Measurements from ENCODE around the gene NPY4R.
"Not testable (repeated sequence)": the region's sequence is repeated elsewhere in the genome, so short reads cannot be mapped to it uniquely, and the experiment has no call there.

DNA sequence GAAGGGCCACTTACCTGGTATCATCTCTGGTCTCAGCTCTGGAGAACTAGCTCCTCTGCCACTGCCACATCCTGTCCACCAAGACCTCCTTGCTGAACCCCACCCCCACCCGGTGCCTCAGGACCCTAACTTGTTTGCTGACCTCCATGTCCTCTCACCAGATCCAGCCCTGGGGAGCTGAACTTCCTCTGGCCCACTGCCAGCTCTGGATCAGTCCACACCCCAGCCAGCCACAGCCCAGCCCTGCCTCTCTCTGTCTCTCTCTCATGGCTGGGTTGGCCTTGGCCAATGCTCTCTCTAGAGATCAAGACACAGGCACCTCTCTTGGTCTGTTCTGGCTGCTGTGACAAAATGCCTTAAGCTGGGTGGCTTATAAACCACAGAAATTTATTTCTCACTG is 14.4 kb downstream of the NPY4R start:
- TF ChIP-seq, protein P1, sequence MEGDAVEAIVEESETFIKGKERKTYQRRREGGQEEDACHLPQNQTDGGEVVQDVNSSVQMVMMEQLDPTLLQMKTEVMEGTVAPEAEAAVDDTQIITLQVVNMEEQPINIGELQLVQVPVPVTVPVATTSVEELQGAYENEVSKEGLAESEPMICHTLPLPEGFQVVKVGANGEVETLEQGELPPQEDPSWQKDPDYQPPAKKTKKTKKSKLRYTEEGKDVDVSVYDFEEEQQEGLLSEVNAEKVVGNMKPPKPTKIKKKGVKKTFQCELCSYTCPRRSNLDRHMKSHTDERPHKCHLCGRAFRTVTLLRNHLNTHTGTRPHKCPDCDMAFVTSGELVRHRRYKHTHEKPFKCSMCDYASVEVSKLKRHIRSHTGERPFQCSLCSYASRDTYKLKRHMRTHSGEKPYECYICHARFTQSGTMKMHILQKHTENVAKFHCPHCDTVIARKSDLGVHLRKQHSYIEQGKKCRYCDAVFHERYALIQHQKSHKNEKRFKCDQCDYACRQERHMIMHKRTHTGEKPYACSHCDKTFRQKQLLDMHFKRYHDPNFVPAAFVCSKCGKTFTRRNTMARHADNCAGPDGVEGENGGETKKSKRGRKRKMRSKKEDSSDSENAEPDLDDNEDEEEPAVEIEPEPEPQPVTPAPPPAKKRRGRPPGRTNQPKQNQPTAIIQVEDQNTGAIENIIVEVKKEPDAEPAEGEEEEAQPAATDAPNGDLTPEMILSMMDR (IDR thresholded peaks at IDR 0.05), result not testable (repeated sequence)
- TF ChIP-seq POLR2A (IDR thresholded peaks at IDR 0.05), result not testable (repeated sequence)
